Muscle of back (tissue), 11 donors: ENCODE results near the gene MRPL42. TPM values are rescaled to one million over a fixed set of nuclear protein-coding genes. Genes with fewer than 3 reads are reported as not detected.
A peak's percentile ranks its signal among the peaks of the same experiment; 100 is the strongest.
"Not testable (repeated sequence)": the region's sequence is repeated elsewhere in the genome, so short reads cannot be mapped to it uniquely, and the experiment has no call there.

Source experiments
- DNase-seq, 3 donors: peaks; one replicate each; pipeline versions ENCODE4 v3.0.0 to v3.0.0-alpha.2; 2013
- polyA plus RNA-seq, 10 donors: library from polyadenylated mRNA; unstranded; fragments of 120-200 nt; gene quantifications; one replicate each; pipeline ENCODE4 v1.2.1, GENCODE V29; 2013; ENCODE audit not compliant: insufficient read length in 10 of 10

MRPL42 gene
- polyA plus RNA-seq, 10 donors = 34.8 to 45.6 (median 39.3) TPM

- DNase-seq = no peak
Observed at GRCh38 chr12:93442411-93443340, 24.6 kb upstream of the MRPL42 start.

DNA sequence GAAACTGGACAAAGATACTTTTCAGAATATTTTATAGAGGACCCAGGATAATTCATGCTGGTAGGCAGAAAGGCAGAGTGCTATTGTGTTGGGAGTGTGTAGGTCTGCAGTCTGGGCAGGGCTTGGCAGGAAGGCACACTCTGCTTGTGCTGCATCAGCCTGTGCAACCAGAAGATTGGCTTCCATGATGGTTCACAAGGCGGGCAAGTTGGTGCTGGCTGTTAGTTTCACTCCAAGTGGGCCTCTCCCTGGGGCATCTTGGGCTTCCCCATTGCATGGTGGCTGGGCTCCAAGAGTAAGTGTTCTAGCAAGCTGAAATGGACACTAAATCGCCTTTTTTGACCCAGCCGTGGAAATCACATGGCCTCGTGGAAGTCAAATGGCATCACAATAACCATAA lies 23.7 kb upstream of the MRPL42 start:
- DNase-seq = no peak

GRCh38 chr12:93447555-93448290 lies 19.6 kb upstream of the MRPL42 start:
- DNase-seq = no peak

GRCh38 chr12:93448796-93449195 lies 18.5 kb upstream of the MRPL42 start:
- DNase-seq = no peak

- DNase-seq = no peak
Observed at GRCh38 chr12:93449277-93449676, 18.0 kb upstream of the MRPL42 start.

GRCh38 chr12:93451423-93452158 lies 15.7 kb upstream of the MRPL42 start:
- DNase-seq = no peak

DNA sequence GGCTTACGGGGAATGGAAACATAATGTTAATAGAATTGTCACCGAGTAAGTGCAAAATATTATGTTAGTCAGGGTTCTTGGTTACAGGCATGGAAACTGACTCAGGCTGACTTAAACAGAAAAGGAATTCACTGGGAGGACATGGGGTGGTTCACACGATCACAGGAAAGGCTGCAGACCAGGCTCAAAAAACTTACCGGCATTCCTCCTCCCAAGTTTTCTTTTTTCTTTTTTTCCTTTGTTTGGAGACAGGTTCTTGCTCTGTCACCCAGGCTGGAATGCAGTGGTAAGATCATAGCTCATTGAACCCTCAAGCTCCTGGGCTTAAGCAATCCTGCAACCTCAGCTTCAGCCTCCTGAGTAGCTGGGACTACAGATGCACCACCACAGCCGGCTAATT lies 13.7 kb upstream of the MRPL42 start:
- no peak for DNase-seq

- no peak for DNase-seq
Observed at GRCh38 chr12:93456077-93456476, 11.2 kb upstream of the MRPL42 start.

- no peak for DNase-seq
Observed at GRCh38 chr12:93459097-93459496, 8.2 kb upstream of the MRPL42 start.

- no peak for DNase-seq
Observed at GRCh38 chr12:93460003-93460402, 7.3 kb upstream of the MRPL42 start.

- DNase-seq = no peak
Observed at GRCh38 chr12:93460902-93461301, 6.4 kb upstream of the MRPL42 start.

GRCh38 chr12:93461503-93461902 lies 5.8 kb upstream of the MRPL42 start:
- DNase-seq = no peak

- no peak for DNase-seq
Observed at GRCh38 chr12:93465841-93466240, 1.5 kb upstream of the MRPL42 start.

GRCh38 chr12:93466625-93467350 lies 526 bp upstream of the MRPL42 start:
- DNase-seq = peak in 1 of 3 donors; percentile 2

- no peak for DNase-seq
Observed at GRCh38 chr12:93468008-93468371, 676 bp downstream of the MRPL42 start.

DNA sequence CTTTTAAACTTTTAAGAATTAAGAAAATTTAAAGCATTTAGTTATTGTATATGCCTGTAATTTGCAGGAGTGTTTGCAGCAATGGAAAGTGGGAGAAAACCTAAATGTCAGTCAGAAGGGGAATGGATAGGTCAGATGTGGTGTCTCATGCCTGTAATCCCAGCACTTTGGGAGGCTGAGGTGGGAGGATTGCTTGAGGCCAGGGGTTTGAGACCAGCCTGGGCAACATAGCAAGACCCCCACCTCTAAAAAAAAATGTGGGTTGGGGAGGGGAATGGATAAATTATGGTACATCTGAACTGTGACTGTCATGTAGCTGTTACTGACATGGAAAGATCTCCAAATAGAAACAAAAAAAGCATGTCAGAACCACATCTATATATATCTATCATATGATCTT lies 2.1 kb downstream of the MRPL42 start:
- no peak for DNase-seq

GRCh38 chr12:93476555-93476954 lies 9.2 kb downstream of the MRPL42 start:
- DNase-seq = no peak

DNA sequence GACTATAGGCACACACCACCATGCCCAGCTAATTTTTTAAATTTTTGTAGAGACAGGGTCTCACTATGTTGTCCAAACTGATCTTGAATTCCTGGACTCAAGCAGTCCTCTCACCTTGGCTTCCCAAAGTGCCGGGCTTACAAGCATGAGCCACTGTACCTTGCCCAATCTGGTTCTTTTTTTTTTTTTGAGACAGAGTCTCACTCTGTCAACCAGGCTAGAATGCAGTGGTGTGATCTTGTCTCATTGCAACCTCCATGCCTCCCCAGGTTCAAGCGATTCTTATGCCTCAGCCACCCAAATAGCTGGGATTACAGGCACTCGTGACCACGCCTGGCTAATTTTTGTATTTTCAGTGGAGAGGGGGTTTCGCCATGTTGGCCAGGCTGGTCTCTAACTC lies 15.4 kb downstream of the MRPL42 start:
- DNase-seq = no peak

- DNase-seq = no peak
Observed at GRCh38 chr12:93483151-93483807, 16.0 kb downstream of the MRPL42 start.

- no peak for DNase-seq
Observed at GRCh38 chr12:93484315-93484981, 17.1 kb downstream of the MRPL42 start.

DNA sequence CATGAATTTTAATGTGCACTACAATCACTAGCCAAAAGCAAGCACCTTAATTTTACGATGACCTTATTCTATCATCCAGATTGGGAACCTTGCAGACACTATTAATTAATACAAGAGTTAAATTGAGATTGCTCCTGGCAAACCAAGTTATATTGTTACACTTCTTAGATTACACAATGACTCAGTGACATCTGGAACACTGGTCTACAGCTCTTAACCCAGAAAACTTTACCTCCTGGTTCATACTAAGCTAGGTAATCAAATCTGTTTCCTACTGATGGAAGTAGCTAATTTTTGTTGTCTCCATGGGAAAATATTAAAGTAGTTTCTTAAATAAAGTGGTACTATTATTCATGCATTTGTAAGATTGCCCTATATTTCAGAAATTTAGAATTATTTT lies 25.5 kb downstream of the MRPL42 start:
- DNase-seq = not testable (repeated sequence)
